ENCODE data around the gene VWA5B2.

DNA sequence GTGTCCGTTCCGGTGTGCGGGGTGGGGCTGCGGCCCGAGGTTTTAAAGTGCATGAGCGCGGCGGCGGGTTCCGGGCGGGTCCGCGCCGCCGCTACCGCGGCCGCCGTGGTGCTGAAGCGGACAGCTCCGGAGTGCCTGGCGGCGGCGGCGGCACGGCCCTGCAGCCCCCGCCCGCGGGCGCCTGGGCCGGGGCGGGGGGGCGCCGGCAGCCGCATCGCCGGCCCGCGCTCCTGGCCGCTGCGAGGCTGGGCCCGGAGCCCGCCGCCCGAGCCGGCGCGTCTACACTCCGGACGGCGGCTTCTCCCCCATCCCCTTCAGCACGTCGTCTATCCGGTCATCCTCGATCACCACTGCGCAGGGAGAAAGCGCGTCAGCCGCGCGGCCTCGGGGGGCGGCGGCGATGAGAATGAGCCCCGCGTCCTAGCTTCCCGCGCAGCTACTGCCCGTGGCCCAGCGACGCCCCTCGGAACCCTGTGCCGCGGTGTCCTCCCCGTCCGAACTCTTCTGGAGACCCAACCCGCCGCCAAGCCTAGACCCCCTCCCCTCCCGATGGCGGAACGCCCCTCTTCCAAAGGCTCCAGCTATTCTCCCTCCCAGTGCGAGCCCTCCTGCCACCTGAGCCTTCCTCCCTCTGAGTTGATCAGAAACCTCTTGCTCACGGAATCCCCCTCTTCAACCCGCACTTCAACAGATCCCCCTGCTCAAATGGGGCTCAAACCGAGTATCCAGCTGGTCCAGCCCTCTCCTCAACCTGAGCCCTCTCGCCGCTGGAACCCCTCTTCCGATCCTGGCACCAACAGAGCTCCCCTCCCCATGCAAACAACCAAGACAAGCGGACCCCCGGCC, 30.7 kb downstream of the VWA5B2 start:
- TF ChIP-seq, protein P1, sequence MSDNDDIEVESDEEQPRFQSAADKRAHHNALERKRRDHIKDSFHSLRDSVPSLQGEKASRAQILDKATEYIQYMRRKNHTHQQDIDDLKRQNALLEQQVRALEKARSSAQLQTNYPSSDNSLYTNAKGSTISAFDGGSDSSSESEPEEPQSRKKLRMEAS (IDR thresholded peaks at IDR 0.05; ENCODE audit: low read depth, low read length), result no peak
- TF ChIP-seq POLR2A (IDR thresholded peaks at IDR 0.05; ENCODE audit: extremely low read depth, insufficient read length), result peak; percentile 14
- TF ChIP-seq, protein P2, sequence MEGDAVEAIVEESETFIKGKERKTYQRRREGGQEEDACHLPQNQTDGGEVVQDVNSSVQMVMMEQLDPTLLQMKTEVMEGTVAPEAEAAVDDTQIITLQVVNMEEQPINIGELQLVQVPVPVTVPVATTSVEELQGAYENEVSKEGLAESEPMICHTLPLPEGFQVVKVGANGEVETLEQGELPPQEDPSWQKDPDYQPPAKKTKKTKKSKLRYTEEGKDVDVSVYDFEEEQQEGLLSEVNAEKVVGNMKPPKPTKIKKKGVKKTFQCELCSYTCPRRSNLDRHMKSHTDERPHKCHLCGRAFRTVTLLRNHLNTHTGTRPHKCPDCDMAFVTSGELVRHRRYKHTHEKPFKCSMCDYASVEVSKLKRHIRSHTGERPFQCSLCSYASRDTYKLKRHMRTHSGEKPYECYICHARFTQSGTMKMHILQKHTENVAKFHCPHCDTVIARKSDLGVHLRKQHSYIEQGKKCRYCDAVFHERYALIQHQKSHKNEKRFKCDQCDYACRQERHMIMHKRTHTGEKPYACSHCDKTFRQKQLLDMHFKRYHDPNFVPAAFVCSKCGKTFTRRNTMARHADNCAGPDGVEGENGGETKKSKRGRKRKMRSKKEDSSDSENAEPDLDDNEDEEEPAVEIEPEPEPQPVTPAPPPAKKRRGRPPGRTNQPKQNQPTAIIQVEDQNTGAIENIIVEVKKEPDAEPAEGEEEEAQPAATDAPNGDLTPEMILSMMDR (IDR thresholded peaks at IDR 0.05; ENCODE audit: low read depth, low read length), result no peak
